GM18499 (cell line): Measurements from ENCODE around the gene FOXK1.
A peak's percentile ranks its signal among the peaks of the same experiment; 100 is the strongest.

ENCODE experiments used
- ATAC-seq: cut with Tn5 transposase; IDR thresholded peaks from one replicate; pipeline ENCODE4 v1.9.1; 2021; ENCODE audit warnings: moderate number of reproducible peaks; ENCODE audit not compliant: insufficient read depth, unreplicated experiment

Gene FOXK1

GRCh38 chr7:4760952-4761351, 78.9 kb downstream of the FOXK1 start:
- ATAC-seq: no peak

- no peak for ATAC-seq
Measured at GRCh38 chr7:4762121-4763055, 80.3 kb downstream of the FOXK1 start.

- no peak for ATAC-seq
Measured at GRCh38 chr7:4763091-4763793, 81.1 kb downstream of the FOXK1 start.

GRCh38 chr7:4763794-4764185, 81.7 kb downstream of the FOXK1 start:
- no peak for ATAC-seq

GRCh38 chr7:4764402-4765007, 82.4 kb downstream of the FOXK1 start:
- no peak for ATAC-seq

GRCh38 chr7:4765776-4766490, 83.8 kb downstream of the FOXK1 start:
- ATAC-seq: no peak

- ATAC-seq: no peak
Measured at GRCh38 chr7:4766666-4767519, 84.8 kb downstream of the FOXK1 start.

- no peak for ATAC-seq
Measured at GRCh38 chr7:4768597-4769569, 86.8 kb downstream of the FOXK1 start.

- no peak for ATAC-seq
Measured at GRCh38 chr7:4769761-4770160, 87.7 kb downstream of the FOXK1 start.

GRCh38 chr7:4770886-4771285, 88.8 kb downstream of the FOXK1 start:
- ATAC-seq: no peak

- no peak for ATAC-seq
Measured at GRCh38 chr7:4771737-4772136, 89.6 kb downstream of the FOXK1 start.

- ATAC-seq: no peak
Measured at GRCh38 chr7:4772306-4772705, 90.2 kb downstream of the FOXK1 start.

- ATAC-seq: no peak
Measured at GRCh38 chr7:4774007-4774406, 91.9 kb downstream of the FOXK1 start.

- ATAC-seq: peak; percentile 17
Measured at GRCh38 chr7:4774658-4775249, 92.7 kb downstream of the FOXK1 start.

- ATAC-seq: peak; percentile 44
Measured at GRCh38 chr7:4775250-4775847, 93.3 kb downstream of the FOXK1 start, which contains the start of gene AP5Z1. Gene AP5Z1 (plus strand): TSS chr7:4775623. CDS start chr7:4775716, 93 bp downstream.

GRCh38 chr7:4775848-4776623, 93.9 kb downstream of the FOXK1 start:
- ATAC-seq: peak; percentile 17

GRCh38 chr7:4779118-4779517, 97.0 kb downstream of the FOXK1 start:
- no peak for ATAC-seq
